Nephron progenitor cell (in vitro differentiated cells): Measurements from ENCODE around the gene DYNC1H1.

Experiments
- DNase-seq: peaks from one replicate; pipeline ENCODE4 v3.0.0; 2021
- H3K27ac Mint-ChIP-seq: 2 replicates; pipeline ENCODE4 v1.8.0; 2021; ENCODE audit warnings: mild to moderate bottlenecking, moderate library complexity, mixed read lengths
- H3K27me3 Mint-ChIP-seq: 2 replicates; pipeline ENCODE4 v1.8.0; 2021; ENCODE audit warnings: mild to moderate bottlenecking, low read depth, mixed read lengths; ENCODE audit not compliant: poor library complexity
- H3K36me3 Mint-ChIP-seq: 2 replicates; pipeline ENCODE4 v1.8.0; 2021; ENCODE audit warnings: low read depth, mixed read lengths
- H3K4me1 Mint-ChIP-seq: 2 replicates; pipeline ENCODE4 v1.8.0; 2021; ENCODE audit warnings: mixed read lengths
- H3K4me3 Mint-ChIP-seq: 2 replicates; pipeline ENCODE4 v1.8.0; 2021; ENCODE audit warnings: mild to moderate bottlenecking, moderate library complexity, mixed read lengths
- H3K9me3 Mint-ChIP-seq: 2 replicates; pipeline ENCODE4 v1.8.0; 2021; ENCODE audit warnings: mild to moderate bottlenecking, moderate library complexity, mixed read lengths
- TF ChIP-seq, protein P1 (sequence below): fragments of 200-600 bp; sonication (generic); IDR thresholded peaks from 2 replicates; pipeline ENCODE4 v1.5.0; 2021; ENCODE audit warnings: antibody characterized with exemption

DYNC1H1 gene

GRCh38 chr14:101992708-101993107 lies 28.3 kb downstream of the DYNC1H1 start:
- Mint-ChIP-seq H3K9me3 (no peaks in the 10 kb centered on the region), H3K4me1 (no peaks in the 10 kb centered on the region), H3K36me3 (peaks cover 69% of the 10 kb centered on the region), H3K27me3 (no peaks in the 10 kb centered on the region), H3K27ac (peak overlapping the region; percentile 39), H3K4me3 (no peak overlapping the region)
- DNase-seq = no peak
- TF ChIP-seq, protein P1, sequence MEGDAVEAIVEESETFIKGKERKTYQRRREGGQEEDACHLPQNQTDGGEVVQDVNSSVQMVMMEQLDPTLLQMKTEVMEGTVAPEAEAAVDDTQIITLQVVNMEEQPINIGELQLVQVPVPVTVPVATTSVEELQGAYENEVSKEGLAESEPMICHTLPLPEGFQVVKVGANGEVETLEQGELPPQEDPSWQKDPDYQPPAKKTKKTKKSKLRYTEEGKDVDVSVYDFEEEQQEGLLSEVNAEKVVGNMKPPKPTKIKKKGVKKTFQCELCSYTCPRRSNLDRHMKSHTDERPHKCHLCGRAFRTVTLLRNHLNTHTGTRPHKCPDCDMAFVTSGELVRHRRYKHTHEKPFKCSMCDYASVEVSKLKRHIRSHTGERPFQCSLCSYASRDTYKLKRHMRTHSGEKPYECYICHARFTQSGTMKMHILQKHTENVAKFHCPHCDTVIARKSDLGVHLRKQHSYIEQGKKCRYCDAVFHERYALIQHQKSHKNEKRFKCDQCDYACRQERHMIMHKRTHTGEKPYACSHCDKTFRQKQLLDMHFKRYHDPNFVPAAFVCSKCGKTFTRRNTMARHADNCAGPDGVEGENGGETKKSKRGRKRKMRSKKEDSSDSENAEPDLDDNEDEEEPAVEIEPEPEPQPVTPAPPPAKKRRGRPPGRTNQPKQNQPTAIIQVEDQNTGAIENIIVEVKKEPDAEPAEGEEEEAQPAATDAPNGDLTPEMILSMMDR = no peak

GRCh38 chr14:101997429-101998336 lies 33.3 kb downstream of the DYNC1H1 start:
- DNase-seq = no peak
- no peaks in the 10 kb centered on the region for H3K27me3 Mint-ChIP-seq
- H3K9me3 Mint-ChIP-seq = no peaks in the 10 kb centered on the region
- H3K4me3 Mint-ChIP-seq = no peak overlapping the region
- H3K27ac Mint-ChIP-seq = peak overlapping the region; percentile 49
- peaks cover 77% of the 10 kb centered on the region for H3K36me3 Mint-ChIP-seq
- TF ChIP-seq, protein P1 = no peak
- no peaks in the 10 kb centered on the region for H3K4me1 Mint-ChIP-seq

GRCh38 chr14:102000902-102001301 lies 36.5 kb downstream of the DYNC1H1 start:
- DNase-seq = no peak
- no peak overlapping the region for H3K4me3 Mint-ChIP-seq
- TF ChIP-seq, protein P1 = no peak
- peaks cover 77% of the 10 kb centered on the region for H3K36me3 Mint-ChIP-seq
- no peaks in the 10 kb centered on the region for H3K4me1 Mint-ChIP-seq
- no peaks in the 10 kb centered on the region for H3K9me3 Mint-ChIP-seq
- no peak overlapping the region for H3K27ac Mint-ChIP-seq
- no peaks in the 10 kb centered on the region for H3K27me3 Mint-ChIP-seq

- H3K9me3 Mint-ChIP-seq = no peaks in the 10 kb centered on the region
- H3K4me1 Mint-ChIP-seq = no peaks in the 10 kb centered on the region
- no peak for DNase-seq
- no peak overlapping the region for H3K4me3 Mint-ChIP-seq
- peaks cover 84% of the 10 kb centered on the region for H3K36me3 Mint-ChIP-seq
- H3K27ac Mint-ChIP-seq = no peak overlapping the region
- no peaks in the 10 kb centered on the region for H3K27me3 Mint-ChIP-seq
- TF ChIP-seq, protein P1 = no peak
These were observed 41.0 kb downstream of the DYNC1H1 start for GRCh38 chr14:102005336-102005735.

DNA sequence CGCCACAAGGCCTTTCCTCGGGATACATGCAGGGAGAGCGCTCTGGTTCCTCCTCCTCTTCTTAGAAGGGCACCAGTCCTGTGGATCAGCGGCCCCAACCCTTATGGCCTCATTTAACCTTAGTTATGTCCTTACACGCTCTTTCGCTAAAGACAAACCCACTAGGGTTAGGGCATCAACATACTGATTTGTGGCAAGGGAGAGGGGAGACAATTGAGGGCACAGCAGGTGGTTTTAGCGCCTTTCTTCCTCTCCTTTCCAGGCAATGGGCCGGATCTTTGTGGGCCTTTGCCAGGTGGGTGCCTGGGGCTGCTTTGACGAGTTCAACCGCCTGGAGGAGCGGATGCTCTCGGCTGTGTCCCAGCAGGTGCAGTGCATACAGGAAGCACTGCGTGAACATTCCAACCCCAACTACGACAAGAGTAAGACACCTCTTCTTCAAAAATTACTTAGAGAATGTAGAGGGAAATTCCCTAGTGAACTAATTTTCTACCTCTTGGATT lies 43.6 kb downstream of the DYNC1H1 start:
- Mint-ChIP-seq H3K27me3 (no peaks in the 10 kb centered on the region), H3K9me3 (no peaks in the 10 kb centered on the region), H3K27ac (no peak overlapping the region), H3K36me3 (peaks cover 88% of the 10 kb centered on the region), H3K4me3 (no peak overlapping the region), H3K4me1 (no peaks in the 10 kb centered on the region)
- no peak for DNase-seq
- TF ChIP-seq, protein P1 = no peak
